Testis (tissue), 2 donors: Measurements from ENCODE around the gene SLC30A9.

Source experiments
- CTCF ChIP-seq, 3 experiments: fragments of 450-650 bp in 2 of 3; fragments of 200-600 bp in 1 of 3; sonication (generic) in 1 of 3; IDR thresholded peaks; one replicate each; pipeline ENCODE4 v1.5.1; 2016 to 2019; ENCODE audit warnings: antibody characterized with exemption in 3 of 3, mild to moderate bottlenecking in 2 of 3, moderate library complexity in 1 of 3
- POLR2A ChIP-seq: fragments of 450-650 bp; IDR thresholded peaks from one replicate; pipeline ENCODE4 v1.6.1; 2017; ENCODE audit warnings: antibody characterized with exemption, mild to moderate bottlenecking, moderate library complexity

GRCh38 chr4:41957634-41958033 lies 32.7 kb upstream of the SLC30A9 start:
- no peak for TF ChIP-seq CTCF (IDR thresholded peaks at IDR 0.05)
- TF ChIP-seq POLR2A = no peak
